Measurements from ENCODE around the gene ACP3.

The ACP3 gene, protein sequence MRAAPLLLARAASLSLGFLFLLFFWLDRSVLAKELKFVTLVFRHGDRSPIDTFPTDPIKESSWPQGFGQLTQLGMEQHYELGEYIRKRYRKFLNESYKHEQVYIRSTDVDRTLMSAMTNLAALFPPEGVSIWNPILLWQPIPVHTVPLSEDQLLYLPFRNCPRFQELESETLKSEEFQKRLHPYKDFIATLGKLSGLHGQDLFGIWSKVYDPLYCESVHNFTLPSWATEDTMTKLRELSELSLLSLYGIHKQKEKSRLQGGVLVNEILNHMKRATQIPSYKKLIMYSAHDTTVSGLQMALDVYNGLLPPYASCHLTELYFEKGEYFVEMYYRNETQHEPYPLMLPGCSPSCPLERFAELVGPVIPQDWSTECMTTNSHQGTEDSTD

DNA sequence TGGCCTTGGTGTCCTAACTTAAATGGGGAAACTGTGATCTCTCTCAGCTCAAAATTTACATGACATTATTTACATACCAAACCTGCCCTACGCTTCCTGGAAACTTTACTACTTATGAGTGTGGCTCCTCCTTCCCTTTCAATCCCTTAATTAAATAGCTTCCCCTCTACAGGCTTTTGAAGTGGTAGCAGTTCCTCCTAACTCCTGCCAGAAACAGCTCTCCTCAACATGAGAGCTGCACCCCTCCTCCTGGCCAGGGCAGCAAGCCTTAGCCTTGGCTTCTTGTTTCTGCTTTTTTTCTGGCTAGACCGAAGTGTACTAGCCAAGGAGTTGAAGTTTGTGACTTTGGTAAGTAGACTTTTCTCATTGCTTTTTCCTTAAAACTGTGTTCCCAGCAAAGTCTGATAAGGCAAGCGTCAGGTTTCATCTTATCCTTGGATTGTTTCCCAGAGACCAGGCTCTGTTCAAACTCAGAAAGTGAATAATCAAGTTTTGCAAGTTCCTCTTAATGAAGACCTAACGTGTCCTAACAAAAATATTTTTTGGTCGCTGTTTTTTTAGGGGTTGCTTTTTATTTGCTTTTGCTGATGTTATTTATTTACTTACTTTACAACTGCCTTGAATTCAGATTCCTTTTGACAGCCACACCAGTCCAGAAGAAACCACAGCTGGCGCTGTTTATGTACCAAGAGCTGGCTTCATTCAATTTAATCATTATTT lies at the start of gene ACP3:
ACP3 (plus strand) TSS at position 179 of the 720 bp plus-strand sequence; CDS start at position 229, 50 bp downstream.
- TF ChIP-seq CTCF (conservative IDR thresholded peaks at IDR 0.05; ENCODE audit: control insufficient read depth, insufficient read depth, low read depth, low read length): no peak
- H3K4me3 ChIP-seq (ENCODE audit: control insufficient read depth, low read depth, low read length): peak within 1 kb of the TSS; percentile 14
- DNase-seq (ENCODE audit: low read depth): peak; percentile 89

- DNase-seq (ENCODE audit: low read depth): peak; percentile 46
- H3K4me3 ChIP-seq (ENCODE audit: control insufficient read depth, low read depth, low read length): no peak overlapping the region
- TF ChIP-seq CTCF (conservative IDR thresholded peaks at IDR 0.05; ENCODE audit: control insufficient read depth, insufficient read depth, low read depth, low read length): peak; percentile 59
Measured at GRCh38 chr3:132268956-132269355, 48.3 kb upstream of the ACP3 start.

DNA sequence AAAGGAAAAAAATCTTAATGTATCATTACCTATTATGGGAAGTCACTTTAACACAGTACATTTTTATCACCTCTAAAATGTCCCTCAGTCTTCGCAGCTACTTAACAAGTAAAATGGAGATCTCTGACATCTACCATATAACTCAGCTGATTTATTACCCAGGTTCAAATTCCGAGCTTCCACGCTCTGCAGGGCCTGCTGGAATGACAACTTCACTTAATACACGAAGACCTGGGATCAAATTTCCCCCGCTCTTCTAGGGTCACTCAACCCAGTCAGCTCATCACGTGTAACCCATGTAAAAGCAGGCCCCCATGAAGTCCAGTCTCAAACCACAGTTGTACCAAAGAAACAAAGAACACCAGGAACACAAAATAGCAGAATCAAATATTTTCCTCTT lies 44.2 kb upstream of the ACP3 start:
- H3K4me3 ChIP-seq (ENCODE audit: control insufficient read depth, low read depth, low read length): no peak overlapping the region
- TF ChIP-seq CTCF (conservative IDR thresholded peaks at IDR 0.05; ENCODE audit: control insufficient read depth, insufficient read depth, low read depth, low read length): no peak
- no peak for DNase-seq (ENCODE audit: low read depth)

- no peak for TF ChIP-seq CTCF (conservative IDR thresholded peaks at IDR 0.05; ENCODE audit: control insufficient read depth, insufficient read depth, low read depth, low read length)
- H3K4me3 ChIP-seq (ENCODE audit: control insufficient read depth, low read depth, low read length): no peak overlapping the region
- DNase-seq (ENCODE audit: low read depth): no peak
Measured at GRCh38 chr3:132276228-132276906, 40.8 kb upstream of the ACP3 start.

DNA sequence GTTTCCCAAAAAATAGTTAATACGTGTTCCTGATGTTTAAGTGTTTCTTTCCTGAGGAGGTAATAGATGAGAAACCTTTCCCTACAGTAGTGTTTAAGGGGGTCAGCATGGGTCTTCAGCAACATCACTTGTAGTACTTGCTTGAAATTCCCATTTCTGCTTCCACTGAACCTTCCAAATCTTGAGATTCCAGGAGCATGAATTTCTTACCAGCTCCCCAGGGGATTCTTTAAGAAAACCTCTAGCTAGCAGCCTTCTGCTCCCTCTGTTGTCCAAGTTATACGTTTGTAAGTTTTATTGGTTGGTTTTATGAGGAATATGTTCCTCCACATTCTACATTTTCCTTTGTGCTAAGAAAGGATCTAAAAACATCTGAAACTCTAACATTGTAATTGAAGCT lies 38.2 kb upstream of the ACP3 start:
- no peak for TF ChIP-seq CTCF (conservative IDR thresholded peaks at IDR 0.05; ENCODE audit: control insufficient read depth, insufficient read depth, low read depth, low read length)
- DNase-seq (ENCODE audit: low read depth): peak; percentile 59
- no peak overlapping the region for H3K4me3 ChIP-seq (ENCODE audit: control insufficient read depth, low read depth, low read length)

GRCh38 chr3:132283440-132283839 lies 33.8 kb upstream of the ACP3 start:
- DNase-seq (ENCODE audit: low read depth): peak; percentile 69
- H3K4me3 ChIP-seq (ENCODE audit: control insufficient read depth, low read depth, low read length): no peak overlapping the region
- no peak for TF ChIP-seq CTCF (conservative IDR thresholded peaks at IDR 0.05; ENCODE audit: control insufficient read depth, insufficient read depth, low read depth, low read length)
